GM12878 (cell line): ENCODE results near the gene SPHKAP.
A peak's percentile ranks its signal among the peaks of the same experiment; 100 is the strongest.

Experiments used
- CTCF ChIP-seq, 3 experiments: IDR thresholded peaks in 2 of 3; conservative IDR thresholded peaks in 1 of 3; 2 replicates each; pipeline ENCODE4 v1.5.1; 2011; ENCODE audit warnings: low read depth in 3 of 3, low read length in 3 of 3, mild to moderate bottlenecking in 3 of 3, control low read depth in 2 of 3, moderate library complexity in 2 of 3, inconsistent platforms in 1 of 3, mixed read lengths in 1 of 3; ENCODE audit not compliant: control insufficient read depth in 2 of 3, insufficient read depth in 1 of 3; ENCODE audit errors: extremely low read depth in 1 of 3
- IRF5 ChIP-seq: fragments of 450-650 bp; IDR thresholded peaks from 2 replicates; pipeline ENCODE4 v1.6.1; 2017; ENCODE audit warnings: borderline replicate concordance
- MAX ChIP-seq: IDR thresholded peaks from 2 replicates; pipeline ENCODE4 v1.6.1; 2012; ENCODE audit warnings: low read depth, low read length, improper control_type of control experiment
- RBBP5 ChIP-seq: fragments of 200-600 bp; sonication (generic); conservative IDR thresholded peaks from 2 replicates; pipeline ENCODE4 v1.6.1; 2016
- YY1 ChIP-seq: IDR thresholded peaks from 2 replicates; pipeline ENCODE4 v1.6.1; 2011; ENCODE audit warnings: low read depth, mild to moderate bottlenecking, low read length

- TF ChIP-seq IRF5 (no peak), CTCF (IDR thresholded peaks at IDR 0.05 in 2 of 3, conservative IDR thresholded peaks at IDR 0.05 in 1 of 3; ENCODE audit: control insufficient read depth in 2 of 3, extremely low read depth in 1 of 3, insufficient read depth in 1 of 3, low read depth in 3 of 3, low read length in 3 of 3) (peak; percentile 56 to 64 (median 62)), RBBP5 (no peak), YY1 (0 out of 2 replicates have a peak, but pooled peaks have one; percentile 24), MAX (no peak)
These were observed 242.0 kb downstream of the SPHKAP start for GRCh38 chr2:227939271-227940027.
